ENCODE results near the gene ALKBH8. TPM values are rescaled to one million over a fixed set of nuclear protein-coding genes. Genes with fewer than 3 reads are reported as not detected.
"Not testable (repeated sequence)": the region's sequence is repeated elsewhere in the genome, so short reads cannot be mapped to it uniquely, and the experiment has no call there.

Gene ALKBH8
- total RNA-seq, 1 donor from 2014 or later: 5.5 TPM

DNA sequence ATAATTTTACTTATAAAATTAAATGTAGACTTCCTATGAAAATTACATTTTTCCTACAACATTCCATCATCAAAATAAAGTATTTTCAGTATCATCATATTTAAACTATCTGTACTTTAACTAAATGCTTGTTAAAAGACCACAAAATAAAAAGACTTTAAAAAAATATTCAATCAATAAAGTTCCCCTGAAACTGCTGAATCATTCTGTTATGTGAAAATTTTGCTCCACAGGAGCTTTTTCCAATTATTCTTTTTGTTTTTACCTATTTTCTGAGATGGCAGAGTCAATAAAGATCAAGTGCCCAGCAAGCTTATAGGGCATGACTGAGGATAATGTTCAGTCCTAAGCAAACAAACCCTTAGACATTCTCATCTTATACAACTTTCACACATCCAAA is 27.3 kb downstream of the ALKBH8 start:
- intact Hi-C loops (cut with DNase I): no loop called here
- ATAC-seq: no peak
- no peak for DNase-seq (ENCODE audit: missing footprints)

- intact Hi-C loops (cut with DNase I); DNase-seq (ENCODE audit: missing footprints); ATAC-seq: not testable (repeated sequence)
These were observed 28.4 kb downstream of the ALKBH8 start for GRCh38 chr11:107537155-107537554.

DNA sequence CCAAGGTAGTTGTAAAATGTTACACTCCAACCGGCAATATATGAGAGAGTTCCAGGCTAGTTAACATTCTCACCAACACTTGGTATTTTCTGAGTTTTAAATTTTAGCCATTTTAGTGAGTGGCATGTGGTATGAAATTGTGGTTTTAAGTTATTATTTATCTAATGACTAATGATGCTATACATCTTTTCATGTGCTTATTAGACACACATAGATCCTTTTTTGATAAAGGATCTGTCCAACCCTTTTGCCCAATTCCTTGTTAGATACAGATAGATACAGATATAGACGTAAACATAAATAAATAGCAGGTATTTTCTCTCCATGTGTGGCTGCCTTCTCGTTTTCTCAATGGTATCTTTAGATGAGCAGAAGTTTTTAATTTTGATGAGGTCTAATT is 39.3 kb downstream of the ALKBH8 start:
- DNase-seq (ENCODE audit: missing footprints) (no peak), ATAC-seq (no peak)
- intact Hi-C loops (cut with DNase I): no loop called here

- no peak for ATAC-seq
- DNase-seq (ENCODE audit: missing footprints): no peak
- intact Hi-C loops (cut with DNase I): no loop called here
These were observed 56.7 kb downstream of the ALKBH8 start for GRCh38 chr11:107508858-107509244.

DNA sequence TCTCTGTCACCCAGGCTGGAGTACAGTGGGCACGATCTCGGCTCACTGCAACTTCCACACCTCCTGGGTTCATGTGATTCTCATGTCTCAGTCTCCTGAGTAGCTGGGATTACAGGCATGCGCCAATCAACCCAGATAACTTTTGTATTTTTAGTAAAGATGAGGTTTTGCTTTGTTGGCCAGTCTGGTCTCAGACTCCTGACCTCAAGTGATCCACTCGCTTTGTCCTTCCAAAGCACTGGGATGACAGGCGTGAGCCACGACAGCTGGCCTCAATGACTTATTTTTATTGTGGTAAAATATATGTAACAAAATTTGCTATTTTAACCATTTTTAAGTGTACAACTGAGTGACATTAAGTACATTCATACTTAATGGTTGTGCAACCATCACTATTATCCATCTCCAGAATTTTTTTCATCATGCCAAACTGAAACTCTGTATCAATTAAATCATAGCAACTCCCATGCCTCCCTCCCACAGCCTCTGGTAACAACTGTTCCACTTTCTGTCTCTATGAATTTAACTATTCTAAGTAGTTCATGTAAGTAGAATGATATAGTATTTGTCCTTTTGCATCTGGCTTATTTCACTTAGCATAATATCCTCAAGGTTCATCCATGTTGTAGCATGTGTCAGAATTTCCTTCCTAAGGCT is 57.2 kb downstream of the ALKBH8 start:
- ATAC-seq (no peak), DNase-seq (ENCODE audit: missing footprints) (no peak)
- intact Hi-C loops (cut with DNase I): no loop called here

- DNase-seq (ENCODE audit: missing footprints) (no peak), ATAC-seq (no peak)
- intact Hi-C loops (cut with DNase I): no loop called here
These were observed 59.8 kb downstream of the ALKBH8 start for GRCh38 chr11:107505647-107506225.

GRCh38 chr11:107504981-107505380 is 60.6 kb downstream of the ALKBH8 start:
- intact Hi-C loops (cut with DNase I): no loop called here
- no peak for DNase-seq (ENCODE audit: missing footprints)

DNA sequence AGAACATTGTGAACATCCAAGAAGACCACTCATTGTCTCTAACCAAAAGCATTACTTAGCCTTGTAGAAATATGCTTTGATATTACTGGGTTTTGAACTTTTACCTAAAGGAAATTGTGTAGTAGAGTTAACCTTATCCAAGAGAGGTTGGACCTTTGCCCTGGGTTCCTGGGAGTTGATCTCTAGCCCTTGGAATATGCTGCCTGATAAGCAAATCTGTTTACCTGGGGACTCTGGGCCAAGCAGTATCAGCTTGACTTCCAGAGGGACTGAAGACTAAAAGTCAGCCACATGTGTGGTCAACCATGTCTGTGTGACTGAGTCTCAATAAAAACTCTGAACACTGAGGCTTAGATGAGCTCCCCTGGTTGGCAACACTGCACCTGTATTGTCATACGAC is 63.8 kb downstream of the ALKBH8 start:
- DNase-seq (ENCODE audit: missing footprints): no peak
- ATAC-seq: no peak
- intact Hi-C loops (cut with DNase I): no loop called here

More at GRCh38 chr11:107504981-107505380, 60.6 kb downstream of the ALKBH8 start:
- no peak for ATAC-seq

GRCh38 chr11:107497371-107497770 is 68.2 kb downstream of the ALKBH8 start:
- DNase-seq (ENCODE audit: missing footprints); ATAC-seq; intact Hi-C loops (cut with DNase I): not testable (repeated sequence)

DNA sequence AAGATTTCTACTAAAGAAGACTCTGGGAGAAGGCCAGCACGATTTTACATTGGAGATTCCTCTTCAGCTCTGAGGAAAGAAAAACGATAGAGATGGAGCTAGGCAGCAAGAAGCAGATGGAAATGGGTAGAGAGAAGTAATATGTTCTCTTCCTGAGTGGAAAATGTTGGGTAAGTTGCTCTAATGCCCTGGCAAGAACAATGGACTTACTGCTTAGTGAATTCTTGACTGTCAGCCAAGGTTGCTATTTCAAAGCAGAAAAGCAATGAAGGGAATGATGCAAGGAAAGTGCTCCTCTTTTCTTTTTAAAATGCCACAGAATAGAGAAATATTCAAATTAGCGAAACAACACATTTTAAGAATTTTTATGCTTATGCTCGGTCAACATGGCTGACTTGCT is 69.5 kb downstream of the ALKBH8 start:
- ATAC-seq (no peak), DNase-seq (ENCODE audit: missing footprints) (no peak)
- intact Hi-C loops (cut with DNase I): no loop called here

DNA sequence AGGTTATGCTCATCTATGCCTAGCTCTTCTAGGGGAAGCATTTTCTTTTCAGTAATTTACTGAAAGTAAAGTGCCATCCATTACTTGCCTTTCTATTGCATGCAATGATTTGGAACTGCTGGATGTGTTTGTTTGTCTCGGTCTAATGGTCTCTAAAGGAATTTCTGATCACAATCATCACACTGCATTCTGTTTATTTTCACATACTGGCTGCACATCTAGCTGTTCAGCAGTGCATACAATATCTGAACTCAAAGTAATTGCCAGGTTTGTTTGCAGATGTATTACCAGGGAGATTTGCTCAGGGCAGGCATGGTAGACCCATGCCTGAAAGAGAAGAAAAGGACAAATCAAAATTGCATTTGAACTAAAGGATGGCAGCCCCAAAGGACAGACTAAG is 71.5 kb downstream of the ALKBH8 start:
- DNase-seq (ENCODE audit: missing footprints): no peak
- no peak for ATAC-seq
- intact Hi-C loops (cut with DNase I): no loop called here

GRCh38 chr11:107493117-107493516 is 72.4 kb downstream of the ALKBH8 start:
- ATAC-seq (no peak), DNase-seq (ENCODE audit: missing footprints) (no peak)
- intact Hi-C loops (cut with DNase I): no loop called here

GRCh38 chr11:107490836-107491235 is 74.7 kb downstream of the ALKBH8 start:
- DNase-seq (ENCODE audit: missing footprints): no peak
- intact Hi-C loops (cut with DNase I): no loop called here
- no peak for ATAC-seq

DNA sequence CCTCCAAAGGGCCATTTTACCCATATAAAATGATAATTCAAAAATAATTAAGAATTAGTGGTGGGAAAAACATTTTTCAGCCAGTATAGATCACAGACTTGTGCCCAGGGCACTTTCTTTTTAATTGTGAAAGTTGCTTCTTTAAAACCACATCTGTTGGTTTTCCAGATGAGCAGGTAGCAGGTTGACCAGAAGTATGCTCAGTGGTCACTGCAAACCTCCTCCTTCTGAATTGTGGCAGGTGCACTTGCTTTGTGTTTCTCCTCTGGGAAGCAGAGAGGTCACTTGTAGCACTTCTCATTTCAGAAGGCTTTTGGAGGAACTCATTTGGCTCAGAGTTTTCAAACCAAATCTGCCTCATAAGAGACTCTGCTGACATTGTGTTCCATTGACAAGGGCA is 83.3 kb downstream of the ALKBH8 start:
- ATAC-seq (no peak), DNase-seq (ENCODE audit: missing footprints) (no peak)
- intact Hi-C loops (cut with DNase I): no loop called here

DNA sequence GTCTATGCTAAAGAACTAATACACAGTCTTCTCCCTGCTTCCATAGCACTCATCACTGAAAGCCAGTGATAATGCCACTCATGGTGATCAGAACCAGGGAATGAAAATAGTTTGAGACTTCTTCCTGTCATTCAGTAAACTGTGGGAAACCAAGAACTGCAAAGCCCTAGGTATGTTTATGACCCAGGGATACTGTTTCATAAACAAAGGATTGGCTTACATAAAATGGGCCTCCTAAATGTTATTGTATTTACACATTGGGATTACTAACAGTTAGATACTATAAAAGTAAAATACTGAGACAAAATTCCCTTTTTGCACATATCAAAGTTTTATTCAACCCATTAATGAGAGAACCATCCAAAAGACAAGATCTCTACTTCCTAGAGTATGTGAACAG is 86.6 kb downstream of the ALKBH8 start:
- ATAC-seq (no peak), DNase-seq (ENCODE audit: missing footprints) (no peak)
- intact Hi-C loops (cut with DNase I): no loop called here

DNA sequence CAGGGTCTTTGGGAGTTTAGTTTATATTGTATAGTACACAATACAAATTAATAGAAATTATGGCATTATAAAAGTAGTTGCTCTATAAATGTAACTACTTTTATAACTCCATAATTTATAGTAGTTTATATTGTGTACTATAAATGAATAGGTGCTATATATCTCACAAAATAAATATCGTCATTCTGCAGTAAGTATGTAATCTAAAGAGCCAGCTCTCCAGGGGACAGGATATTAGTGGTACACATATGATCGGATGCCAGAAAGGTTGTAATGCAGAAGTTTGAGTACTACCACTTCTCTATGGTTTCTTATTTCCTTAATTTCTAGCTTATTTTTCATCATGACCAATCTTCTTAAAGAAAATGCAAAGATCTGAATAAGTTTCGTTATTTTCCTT is 87.7 kb downstream of the ALKBH8 start:
- no peak for ATAC-seq

DNA sequence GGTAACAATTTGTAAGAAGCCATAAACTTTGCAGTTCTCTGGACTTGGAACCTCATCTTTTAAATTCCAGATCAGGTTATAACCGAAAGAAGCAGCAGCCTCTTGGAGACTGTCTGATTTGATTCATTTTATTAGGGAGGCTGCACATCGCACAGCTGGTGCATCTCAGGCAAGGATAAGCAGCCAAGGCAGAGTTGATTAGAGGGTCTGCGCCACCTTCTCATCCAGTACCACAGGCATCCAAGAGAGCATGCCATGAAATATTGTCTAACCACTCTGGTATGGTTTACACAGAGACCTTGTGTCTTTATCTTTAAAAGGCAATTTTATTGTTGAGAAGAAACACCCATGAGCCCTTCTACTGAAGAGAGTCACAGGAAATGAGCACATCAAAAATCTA is 91.7 kb downstream of the ALKBH8 start:
- intact Hi-C loops (cut with DNase I): no loop called here
- DNase-seq (ENCODE audit: missing footprints) (no peak), ATAC-seq (no peak)

More for the DNA sequence above, 87.7 kb downstream of the ALKBH8 start:
- DNase-seq (ENCODE audit: missing footprints): no peak
- intact Hi-C loops (cut with DNase I): no loop called here

DNA sequence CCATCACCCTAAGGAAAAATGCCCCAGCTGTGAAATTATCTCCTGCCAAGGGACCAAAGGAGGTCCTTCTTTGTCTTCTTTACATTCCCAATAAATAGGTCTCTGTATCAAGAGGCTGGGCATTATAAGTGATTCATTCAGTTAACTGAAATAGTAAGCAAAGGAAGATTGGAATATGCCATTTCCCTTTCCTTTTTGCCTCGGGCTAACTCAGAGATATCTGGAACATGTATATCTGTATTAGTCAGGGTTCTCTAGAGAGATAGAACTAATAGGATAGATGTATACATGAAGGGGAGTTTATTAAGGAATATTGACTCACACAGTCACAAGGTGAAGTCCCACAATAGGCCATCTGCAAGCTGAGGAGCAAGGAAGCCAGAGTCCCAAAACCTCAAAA is 92.6 kb downstream of the ALKBH8 start:
- DNase-seq (ENCODE audit: missing footprints) (no peak), ATAC-seq (no peak)
- intact Hi-C loops (cut with DNase I): no loop called here

- DNase-seq (ENCODE audit: missing footprints) (no peak), ATAC-seq (no peak)
- intact Hi-C loops (cut with DNase I): no loop called here
These were observed 96.9 kb downstream of the ALKBH8 start for GRCh38 chr11:107468596-107468995.

- DNase-seq (ENCODE audit: missing footprints) (no peak), ATAC-seq (no peak)
- intact Hi-C loops (cut with DNase I): no loop called here
These were observed 97.8 kb downstream of the ALKBH8 start for GRCh38 chr11:107467696-107468095.

All from Right ventricle myocardium inferior (tissue), 1 donor.